Upper lobe of left lung (tissue), 6 donors: Measurements from ENCODE around the gene CTSH. TPM values are rescaled to one million over a fixed set of nuclear protein-coding genes. Genes with fewer than 3 reads are reported as not detected.
"Not testable (repeated sequence)": the region's sequence is repeated elsewhere in the genome, so short reads cannot be mapped to it uniquely, and the experiment has no call there.

ENCODE experiments used
- ATAC-seq, 2 donors: fragments of 200-7000 bp; cut with Tn5 transposase; one replicate each; pipeline ENCODE4 v1.9.1; 2022; ENCODE audit warnings: mild to moderate bottlenecking in 2 of 2, moderate library complexity in 2 of 2; ENCODE audit not compliant: low FRiP score in 2 of 2
- DNase-seq, 2 donors: peaks; one replicate each; pipeline ENCODE4 v3.0.0-alpha.2; 2019 to 2020
- H3K27ac ChIP-seq, 4 donors: fragments of 200-600 bp; sonication (generic); one replicate each; pipeline ENCODE4 v1.5.1; 2016 to 2019
- H3K27me3 ChIP-seq, 4 donors: fragments of 200-600 bp; sonication (generic); one replicate each; pipeline ENCODE4 v1.5.1; 2017 to 2019
- H3K36me3 ChIP-seq, 4 donors: fragments of 200-600 bp; sonication (generic); one replicate each; pipeline ENCODE4 v1.5.1; 2016 to 2019
- H3K4me1 ChIP-seq, 4 donors: fragments of 200-600 bp; sonication (generic); one replicate each; pipeline ENCODE4 v1.5.1; 2018 to 2019
- H3K4me3 ChIP-seq, 4 donors: fragments of 200-600 bp; sonication (generic); one replicate each; pipeline ENCODE4 v1.5.1; 2017 to 2019; ENCODE audit warnings: mild to moderate bottlenecking in 2 of 4, moderate library complexity in 1 of 4
- H3K9me3 ChIP-seq, 4 donors: fragments of 200-600 bp; sonication (generic); one replicate each; pipeline ENCODE4 v1.5.1; 2018 to 2019
- EP300 ChIP-seq, 4 donors: sonication (generic); formaldehyde crosslinking; IDR thresholded peaks; one replicate each; pipeline ENCODE4 v1.5.1; 2017; ENCODE audit warnings: antibody characterized with exemption in 4 of 4, control low read depth in 2 of 4
- POLR2A ChIP-seq, 4 donors: fragments of 450-650 bp; IDR thresholded peaks; one replicate each; pipeline ENCODE4 v1.5.1; 2016 to 2017; ENCODE audit warnings: antibody characterized with exemption in 4 of 4, mild to moderate bottlenecking in 2 of 4
- POLR2AphosphoS5 ChIP-seq, 2 donors: sonication (generic); formaldehyde crosslinking; IDR thresholded peaks; one replicate each; pipeline ENCODE4 v1.5.1; 2017; ENCODE audit warnings: antibody characterized with exemption in 2 of 2
- WGBS, 2 donors: methylation state at CpG; one replicate each; pipeline ENCODE4 v1.1.5; 2017 to 2018; 5-methylcytosine and 5-hydroxymethylcytosine counted together
- total RNA-seq, 6 donors: library from RNA; depleted of rRNA in 4 of 6; stranded (reverse); fragments of >200 nt in 4 of 6; gene quantifications; one replicate each; pipeline versions ENCODE4 v1.1.0 to v1.2.1, GENCODE V29; 2016 to 2021
- TF ChIP-seq, protein P1 (sequence below), 6 experiments: fragments of 450-650 bp in 4 of 6; fragments of 200-600 bp in 2 of 6; sonication (generic) in 2 of 6; IDR thresholded peaks; one replicate each; pipeline ENCODE4 v1.5.1; 2016 to 2019; ENCODE audit warnings: antibody characterized with exemption in 6 of 6
- donor health status: DM: no; HTN: no; CAD: no; lungs with moderate emphysema.
- donor health status: DM: no; HTN: yes; CAD: no; lungs with severe emphysema.

The CTSH gene
- total RNA-seq, 6 donors from 2014 or later = 699 to 3,907 (median 1,498) TPM

- H3K27me3 ChIP-seq = no peaks in the 10 kb centered on the region
- peaks cover 40 to 87% (median 86%) of the 10 kb centered on the region in 4 donors for H3K36me3 ChIP-seq
- peak overlapping the region in 1 of 4 donors; percentile 23 for H3K27ac ChIP-seq
- DNase-seq = peak in 1 of 2 donors; percentile 42
- ATAC-seq = no peak
- no peaks in the 10 kb centered on the region for H3K9me3 ChIP-seq
- 93 to 95% methylated on average over 10 to 14 of the region's 16 CpGs for WGBS, 2 donors
- H3K4me1 ChIP-seq = peaks cover 0 to 31% (median 5%) of the 10 kb centered on the region in 4 donors
- H3K4me3 ChIP-seq = no peak overlapping the region
- TF ChIP-seq POLR2A (IDR thresholded peaks at IDR 0.05) (peak in 1 of 4 donors; percentile 35), POLR2AphosphoS5 (IDR thresholded peaks at IDR 0.05) (no peak)
Measured at GRCh38 chr15:78929536-78930264, 15.1 kb downstream of the CTSH start.

DNA sequence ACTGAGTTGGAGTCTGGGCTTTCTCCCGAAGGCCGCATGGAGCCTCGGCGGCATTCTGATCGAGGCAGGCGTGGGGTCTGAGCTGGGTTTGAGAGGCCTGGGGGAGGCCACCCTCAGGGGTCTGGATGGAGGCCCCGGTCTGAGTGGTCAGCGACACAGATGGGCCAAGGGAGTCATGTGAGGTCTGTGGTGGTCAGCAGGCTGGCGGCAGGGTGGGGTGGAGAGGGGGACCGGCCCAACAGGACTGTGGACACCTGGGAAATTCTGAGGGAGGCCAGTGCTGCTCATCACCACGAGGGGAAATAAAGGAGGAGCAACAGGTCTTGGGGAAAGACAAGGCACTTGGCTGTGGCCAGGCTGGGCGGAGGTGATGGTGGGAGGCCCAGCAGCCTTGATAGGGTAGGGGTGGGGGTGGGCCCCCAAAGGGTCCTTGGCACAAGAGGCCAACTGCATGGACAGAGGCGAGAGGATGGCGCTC, 16.2 kb downstream of the CTSH start:
- ATAC-seq (no peak), DNase-seq (peak in 1 of 2 donors; percentile 50)
- no peak for TF ChIP-seq POLR2A (IDR thresholded peaks at IDR 0.05)
- no peak for TF ChIP-seq EP300 (IDR thresholded peaks at IDR 0.05)
- TF ChIP-seq, protein P1, sequence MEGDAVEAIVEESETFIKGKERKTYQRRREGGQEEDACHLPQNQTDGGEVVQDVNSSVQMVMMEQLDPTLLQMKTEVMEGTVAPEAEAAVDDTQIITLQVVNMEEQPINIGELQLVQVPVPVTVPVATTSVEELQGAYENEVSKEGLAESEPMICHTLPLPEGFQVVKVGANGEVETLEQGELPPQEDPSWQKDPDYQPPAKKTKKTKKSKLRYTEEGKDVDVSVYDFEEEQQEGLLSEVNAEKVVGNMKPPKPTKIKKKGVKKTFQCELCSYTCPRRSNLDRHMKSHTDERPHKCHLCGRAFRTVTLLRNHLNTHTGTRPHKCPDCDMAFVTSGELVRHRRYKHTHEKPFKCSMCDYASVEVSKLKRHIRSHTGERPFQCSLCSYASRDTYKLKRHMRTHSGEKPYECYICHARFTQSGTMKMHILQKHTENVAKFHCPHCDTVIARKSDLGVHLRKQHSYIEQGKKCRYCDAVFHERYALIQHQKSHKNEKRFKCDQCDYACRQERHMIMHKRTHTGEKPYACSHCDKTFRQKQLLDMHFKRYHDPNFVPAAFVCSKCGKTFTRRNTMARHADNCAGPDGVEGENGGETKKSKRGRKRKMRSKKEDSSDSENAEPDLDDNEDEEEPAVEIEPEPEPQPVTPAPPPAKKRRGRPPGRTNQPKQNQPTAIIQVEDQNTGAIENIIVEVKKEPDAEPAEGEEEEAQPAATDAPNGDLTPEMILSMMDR (IDR thresholded peaks at IDR 0.05) = no peak
- TF ChIP-seq POLR2AphosphoS5 (IDR thresholded peaks at IDR 0.05) = no peak
- Histone ChIP-seq H3K4me1 (peaks cover 0 to 23% (median 0%) of the 10 kb centered on the region in 4 donors), H3K9me3 (no peaks in the 10 kb centered on the region), H3K4me3 (no peak overlapping the region), H3K36me3 (peaks cover 37 to 87% (median 86%) of the 10 kb centered on the region in 4 donors), H3K27ac (peak overlapping the region in 1 of 4 donors; percentile 23), H3K27me3 (no peaks in the 10 kb centered on the region)
- 89 to 90% methylated on average over 14 of the region's 14 CpGs for WGBS, 2 donors

DNA sequence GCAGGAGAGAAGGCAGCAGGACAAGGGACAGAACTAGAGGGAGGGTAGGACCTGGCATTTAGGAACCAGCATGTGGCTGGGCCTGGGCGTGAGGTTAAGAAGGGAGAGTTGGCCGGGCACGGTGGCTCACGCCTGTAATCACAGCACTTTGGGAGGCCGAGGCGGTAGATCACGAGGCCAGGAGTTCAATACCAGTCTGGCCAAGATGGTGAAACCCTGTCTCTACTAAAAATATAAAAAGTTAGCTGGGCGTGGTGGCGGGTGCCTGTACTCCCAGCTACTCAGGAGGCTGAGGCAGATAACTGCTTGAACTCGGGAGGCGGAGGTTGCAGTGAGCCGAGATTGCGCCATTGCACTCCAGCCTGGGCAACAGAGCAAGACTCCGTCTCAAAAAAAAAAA, 16.7 kb downstream of the CTSH start:
- H3K4me3 ChIP-seq, DNase-seq, ATAC-seq, H3K9me3 ChIP-seq, H3K27me3 ChIP-seq: not testable (repeated sequence)
- 75 to 90% methylated on average over 14 of the region's 14 CpGs for WGBS, 2 donors
- Histone ChIP-seq H3K4me1 (peaks cover 0 to 23% (median 0%) of the 10 kb centered on the region in 4 donors), H3K36me3 (peaks cover 39 to 87% (median 86%) of the 10 kb centered on the region in 4 donors), H3K27ac (peak overlapping the region in 3 of 4 donors; percentile 11 to 30 (median 17))

GRCh38 chr15:78927077-78927790, 17.6 kb downstream of the CTSH start:
- Histone ChIP-seq H3K36me3 (peaks cover 48 to 88% (median 87%) of the 10 kb centered on the region in 4 donors), H3K27me3 (no peaks in the 10 kb centered on the region), H3K4me3 (no peak overlapping the region), H3K27ac (peak overlapping the region in 3 of 4 donors; percentile 11 to 30 (median 17)), H3K9me3 (no peaks in the 10 kb centered on the region), H3K4me1 (peaks cover 0 to 23% (median 0%) of the 10 kb centered on the region in 4 donors)
- DNase-seq (no peak), ATAC-seq (peak in 1 of 2 donors; percentile 5)
- TF ChIP-seq, protein P1 (IDR thresholded peaks at IDR 0.05) = no peak
- peak; percentile 12 to 27 for TF ChIP-seq POLR2AphosphoS5 (IDR thresholded peaks at IDR 0.05)
- 76 to 77% methylated on average over 17 of the region's 17 CpGs for WGBS, 2 donors

DNA sequence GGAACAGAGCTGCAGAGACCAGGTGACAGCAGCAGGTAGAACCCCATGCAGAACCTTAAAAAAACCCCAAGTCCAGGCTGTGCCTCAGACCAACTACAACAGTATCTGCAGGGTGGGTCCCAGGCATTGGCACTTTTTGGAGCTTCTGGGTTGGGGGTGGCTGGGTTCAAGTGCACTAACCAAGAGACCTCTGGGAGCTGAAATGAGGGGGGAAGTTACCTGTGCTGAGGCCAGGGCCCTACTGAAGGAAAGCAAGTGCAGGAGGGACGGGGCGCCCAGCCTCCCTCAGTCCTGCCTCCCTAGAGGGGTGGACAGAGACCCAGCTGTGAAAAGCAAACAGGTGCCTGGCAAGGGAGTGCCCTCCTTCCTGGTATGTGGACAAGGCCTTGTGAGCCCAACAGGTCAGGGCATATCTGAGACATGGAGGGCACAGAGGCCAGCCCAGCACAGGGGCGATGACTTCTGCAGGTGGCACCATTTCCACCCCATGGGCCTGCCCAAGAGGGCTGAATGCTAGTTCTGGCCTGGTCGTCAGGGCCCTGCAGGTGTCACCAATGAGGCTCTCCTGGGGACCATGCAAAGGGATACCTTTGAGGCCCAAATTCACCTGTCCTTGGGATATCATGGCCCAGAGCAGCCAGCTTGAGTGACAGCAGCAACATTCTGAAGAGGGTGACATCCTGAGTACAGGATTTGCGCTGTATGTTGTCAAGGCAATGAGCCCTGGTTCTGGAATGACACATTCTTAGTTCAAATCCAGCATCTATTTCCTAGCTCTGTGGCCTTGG, 18.7 kb downstream of the CTSH start:
- H3K4me3 ChIP-seq = no peak overlapping the region
- H3K27me3 ChIP-seq = no peaks in the 10 kb centered on the region
- WGBS, 2 donors = 75 to 85% methylated on average over 2 to 5 of the region's 5 CpGs
- H3K9me3 ChIP-seq = no peaks in the 10 kb centered on the region
- ATAC-seq (no peak), DNase-seq (no peak)
- peaks cover 0 to 22% (median 0%) of the 10 kb centered on the region in 4 donors for H3K4me1 ChIP-seq
- TF ChIP-seq EP300 (IDR thresholded peaks at IDR 0.05) (no peak), POLR2AphosphoS5 (IDR thresholded peaks at IDR 0.05) (no peak), POLR2A (IDR thresholded peaks at IDR 0.05) (no peak)
- TF ChIP-seq, protein P1 (IDR thresholded peaks at IDR 0.05) = no peak
- H3K27ac ChIP-seq = peak overlapping the region in 2 of 4 donors; percentile 24 to 31
- H3K36me3 ChIP-seq = peaks cover 48 to 90% (median 88%) of the 10 kb centered on the region in 4 donors
